GM18907 (cell line): ENCODE results near the gene NT5M.
"Not testable (repeated sequence)": the region's sequence is repeated elsewhere in the genome, so short reads cannot be mapped to it uniquely, and the experiment has no call there.

Experiments
- ATAC-seq: cut with Tn5 transposase; IDR thresholded peaks from one replicate; pipeline ENCODE4 v1.9.1; 2021; ENCODE audit warnings: mild to moderate bottlenecking, moderate library complexity; ENCODE audit not compliant: unreplicated experiment

Gene NT5M

DNA sequence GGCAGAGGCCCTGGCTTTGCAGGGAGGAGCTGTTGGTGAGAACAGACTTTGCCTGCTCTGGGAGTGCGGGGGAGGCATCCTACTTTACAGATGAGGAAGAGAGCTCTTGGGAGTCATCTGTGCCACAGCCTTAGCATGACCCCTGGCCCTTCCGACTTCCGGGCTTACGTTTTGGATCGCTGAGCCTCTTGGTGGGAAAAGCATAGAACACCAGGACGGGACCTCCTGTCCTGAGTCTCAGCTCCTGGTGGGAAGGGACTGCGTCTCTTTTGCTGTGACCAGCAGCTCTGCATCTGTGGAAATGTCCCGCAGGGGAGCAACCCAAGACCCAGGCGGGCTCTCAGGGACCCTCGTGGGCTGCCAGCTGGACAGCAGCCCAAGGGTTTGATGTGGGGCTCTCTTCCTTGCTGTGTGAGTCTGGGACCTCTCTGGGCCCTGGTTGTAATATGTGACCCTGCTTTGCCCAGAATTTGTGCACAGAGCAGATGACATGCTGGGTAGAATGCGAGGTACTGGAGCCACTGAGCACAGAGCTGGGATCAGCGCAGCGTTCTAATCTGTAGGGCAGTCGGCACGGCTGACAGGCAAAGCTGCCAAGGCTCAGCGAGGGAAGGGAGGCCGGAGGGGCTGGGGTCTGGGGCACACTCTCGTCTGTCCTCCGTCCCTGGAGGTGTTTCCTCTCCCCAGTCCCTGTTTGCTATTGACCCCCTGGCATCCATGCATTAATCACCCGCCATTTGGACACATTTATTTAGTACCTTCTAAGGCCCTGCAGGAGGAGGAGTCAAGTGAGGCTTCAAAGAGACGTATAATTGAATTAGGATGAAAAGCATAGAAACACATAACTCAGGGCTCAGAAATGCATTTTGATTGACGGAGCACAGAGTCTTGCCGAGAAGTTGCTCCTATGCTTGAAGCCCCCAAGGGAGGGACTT lies 64.0 kb downstream of the NT5M start:
- no peak for ATAC-seq

DNA sequence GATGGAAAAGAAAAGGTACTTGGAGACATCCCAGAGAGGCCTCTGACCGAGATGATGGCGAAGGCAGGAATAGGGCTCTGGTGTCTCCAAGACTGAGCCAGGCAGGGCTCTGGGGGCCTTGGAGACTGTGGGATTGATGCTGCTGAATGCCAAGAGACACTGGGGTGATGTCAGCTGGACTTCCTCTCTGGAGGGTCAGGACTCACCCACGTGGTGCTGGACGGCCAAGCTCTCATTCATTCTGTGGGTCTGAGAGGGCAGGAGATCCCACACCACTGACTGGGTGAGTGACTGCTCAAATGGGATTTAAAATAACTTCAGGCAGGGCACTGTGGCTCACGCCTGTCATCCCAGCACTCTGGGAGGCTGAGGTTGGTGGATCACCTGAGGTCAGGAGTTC lies 64.8 kb downstream of the NT5M start:
- no peak for ATAC-seq

DNA sequence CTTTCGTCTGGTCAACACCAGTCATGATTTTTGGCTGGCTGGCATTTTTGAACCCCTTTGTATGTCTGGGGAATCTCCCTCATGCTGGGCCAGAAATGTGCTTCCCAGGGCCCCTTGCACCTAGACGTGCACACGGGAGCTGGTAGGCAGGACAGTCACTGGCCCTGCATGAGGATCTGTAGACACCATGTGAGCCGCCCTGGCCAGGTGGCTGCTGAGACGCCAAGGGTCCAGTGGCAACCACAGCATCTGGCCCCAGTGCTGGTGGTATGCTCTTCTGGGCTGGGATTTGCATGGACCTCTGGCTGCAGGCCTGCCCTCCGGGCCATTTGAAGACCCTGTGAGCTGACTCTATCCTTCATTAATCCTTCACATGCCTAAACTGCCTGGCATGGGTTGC lies 67.5 kb downstream of the NT5M start:
- ATAC-seq = no peak

DNA sequence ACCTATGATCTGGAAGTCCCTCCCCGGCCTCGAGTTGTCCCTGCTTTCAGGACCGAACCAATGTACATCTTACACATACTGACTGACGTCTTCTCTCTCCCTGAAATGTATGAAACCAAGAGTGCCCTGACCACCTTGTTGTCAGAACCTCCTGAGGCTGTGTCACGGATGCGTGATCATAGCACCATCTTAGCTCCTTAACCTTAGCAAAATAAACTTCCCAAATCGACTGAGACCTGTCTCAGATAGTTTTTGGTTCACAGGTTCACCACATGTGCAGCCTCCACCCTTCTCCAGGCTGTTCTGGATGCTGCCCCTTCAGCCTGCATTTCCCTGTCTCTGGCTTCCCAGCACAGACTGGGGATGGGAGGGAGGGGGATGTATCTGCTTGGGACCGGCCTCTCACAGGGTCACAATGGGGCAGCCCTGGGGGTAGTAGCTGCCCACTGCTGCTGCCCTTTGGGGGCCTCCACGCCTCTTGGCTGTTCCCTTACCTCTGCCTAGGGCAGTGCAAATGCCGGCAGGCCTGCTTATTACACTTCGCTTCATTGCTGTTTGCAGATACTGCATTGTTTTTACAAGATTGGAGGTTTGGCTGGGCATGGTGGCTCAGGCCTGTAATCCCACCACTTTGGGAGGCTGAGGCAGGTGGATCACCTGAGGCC lies 69.8 kb downstream of the NT5M start:
- ATAC-seq = no peak

DNA sequence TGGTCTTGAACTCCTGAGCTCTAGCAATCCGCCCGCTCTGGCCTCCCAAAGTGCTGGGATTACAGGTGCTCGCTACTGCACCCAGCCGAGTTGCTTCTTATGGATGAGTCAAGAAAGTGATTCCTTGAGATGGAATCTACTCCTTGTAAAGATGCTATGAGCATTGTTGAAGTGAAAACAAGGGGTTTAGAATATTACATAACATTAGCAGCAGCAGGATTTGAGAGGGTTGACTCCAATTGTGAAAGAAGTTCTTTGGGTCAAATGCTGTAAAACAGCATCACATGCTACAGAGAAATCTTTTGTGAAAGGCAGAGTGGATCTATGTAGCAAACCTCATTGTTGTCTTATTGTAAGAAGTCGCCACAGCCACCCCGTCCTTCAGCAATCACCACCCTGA lies 72.7 kb downstream of the NT5M start:
- no peak for ATAC-seq

DNA sequence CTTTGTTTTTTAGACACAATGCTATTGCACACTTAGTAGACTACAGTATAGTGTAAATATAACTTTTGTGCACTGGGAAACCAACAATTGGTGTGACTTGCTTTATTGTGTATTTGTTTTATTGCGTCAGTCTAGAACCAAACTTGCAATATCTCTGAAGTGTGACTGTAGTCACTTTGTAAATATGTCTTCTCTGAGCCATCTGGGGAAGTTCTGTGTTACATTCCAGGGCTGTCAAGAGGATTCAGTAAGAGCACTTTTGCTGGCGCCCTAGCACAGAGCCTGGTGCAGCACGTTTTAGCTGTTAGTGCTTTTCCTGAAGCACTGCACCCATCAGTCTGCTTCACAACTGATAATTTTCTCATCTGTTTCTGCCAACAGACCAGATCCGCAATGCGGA lies 73.2 kb downstream of the NT5M start:
- ATAC-seq = no peak

DNA sequence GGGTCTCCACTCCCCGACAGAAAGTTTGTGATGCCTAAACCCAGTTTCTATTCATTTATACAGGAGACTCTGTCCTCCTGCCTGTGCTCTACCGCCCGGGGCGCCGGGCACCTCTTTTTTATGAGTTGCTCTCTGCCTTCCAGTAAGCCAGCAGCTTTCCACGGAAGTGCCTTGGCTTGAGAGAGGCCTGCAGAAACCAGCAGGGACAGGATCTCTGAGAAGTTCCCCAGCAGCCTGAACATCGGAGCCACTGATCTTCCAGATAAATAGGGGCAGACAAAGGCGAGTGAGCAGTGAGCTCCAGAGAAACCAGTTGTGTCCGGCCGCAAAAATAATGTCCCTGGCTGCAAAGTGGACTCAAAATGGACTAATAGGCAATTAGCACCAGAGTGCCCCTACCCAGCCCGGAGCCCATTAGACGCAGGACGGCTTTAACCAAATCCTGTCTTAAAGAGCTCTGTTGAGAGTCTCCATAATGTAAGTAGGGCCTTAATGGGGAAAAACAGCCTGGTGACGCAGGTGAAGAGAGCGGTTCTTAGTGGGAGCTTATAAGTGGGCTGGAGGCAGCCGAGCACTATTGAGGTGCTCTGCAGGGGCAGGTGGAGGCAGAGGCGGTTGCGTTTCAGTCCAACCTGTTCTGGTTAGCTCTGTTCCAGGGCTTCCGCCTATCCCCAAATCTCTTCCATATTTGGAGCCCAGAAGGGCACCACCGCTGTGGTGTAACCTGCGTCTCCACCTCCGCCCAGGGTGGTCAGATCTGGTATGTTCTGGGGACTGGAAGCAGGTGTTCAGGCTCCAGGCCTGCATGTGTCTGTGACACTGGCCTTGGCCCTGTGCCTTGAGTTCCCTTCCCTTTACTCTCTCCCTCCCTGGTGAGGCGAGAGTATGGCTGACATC lies 74.1 kb downstream of the NT5M start:
- no peak for ATAC-seq

DNA sequence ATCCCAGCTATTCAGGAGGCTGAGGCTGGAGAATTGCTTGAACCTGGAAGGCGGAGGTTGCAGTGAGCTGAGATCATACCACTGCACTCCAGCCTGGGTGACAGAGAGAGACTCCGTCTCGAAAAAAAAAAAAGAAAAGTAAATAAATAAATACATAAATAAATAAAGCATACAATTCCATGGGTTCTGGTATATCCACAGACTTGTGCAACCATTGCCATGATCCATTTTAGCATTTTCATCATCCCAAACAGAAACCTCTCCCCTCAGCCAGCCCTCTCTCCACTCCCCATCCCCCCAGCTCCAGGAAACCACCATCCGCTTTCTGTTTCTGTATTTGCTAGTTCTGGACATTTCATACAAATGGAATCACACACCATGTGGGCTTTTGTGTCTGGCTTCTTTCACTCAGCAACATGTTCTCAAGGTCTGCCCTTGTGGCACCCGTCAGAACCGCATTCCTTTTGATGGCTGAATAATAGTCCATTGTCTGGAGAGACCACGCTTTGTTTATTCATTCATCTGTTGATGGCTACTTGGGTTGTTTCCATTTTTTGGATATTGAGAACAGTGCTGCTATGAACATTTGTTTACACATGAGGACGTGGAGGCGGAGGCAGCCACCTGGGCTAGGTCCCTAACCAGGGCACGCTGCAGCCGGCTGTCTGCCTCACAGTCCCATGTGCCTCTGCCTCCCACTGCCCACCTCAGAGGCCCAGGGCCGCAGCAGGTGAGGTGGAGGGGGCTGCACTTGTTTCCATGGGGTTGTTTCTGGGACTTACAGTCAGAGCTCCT lies 76.2 kb downstream of the NT5M start:
- no peak for ATAC-seq

DNA sequence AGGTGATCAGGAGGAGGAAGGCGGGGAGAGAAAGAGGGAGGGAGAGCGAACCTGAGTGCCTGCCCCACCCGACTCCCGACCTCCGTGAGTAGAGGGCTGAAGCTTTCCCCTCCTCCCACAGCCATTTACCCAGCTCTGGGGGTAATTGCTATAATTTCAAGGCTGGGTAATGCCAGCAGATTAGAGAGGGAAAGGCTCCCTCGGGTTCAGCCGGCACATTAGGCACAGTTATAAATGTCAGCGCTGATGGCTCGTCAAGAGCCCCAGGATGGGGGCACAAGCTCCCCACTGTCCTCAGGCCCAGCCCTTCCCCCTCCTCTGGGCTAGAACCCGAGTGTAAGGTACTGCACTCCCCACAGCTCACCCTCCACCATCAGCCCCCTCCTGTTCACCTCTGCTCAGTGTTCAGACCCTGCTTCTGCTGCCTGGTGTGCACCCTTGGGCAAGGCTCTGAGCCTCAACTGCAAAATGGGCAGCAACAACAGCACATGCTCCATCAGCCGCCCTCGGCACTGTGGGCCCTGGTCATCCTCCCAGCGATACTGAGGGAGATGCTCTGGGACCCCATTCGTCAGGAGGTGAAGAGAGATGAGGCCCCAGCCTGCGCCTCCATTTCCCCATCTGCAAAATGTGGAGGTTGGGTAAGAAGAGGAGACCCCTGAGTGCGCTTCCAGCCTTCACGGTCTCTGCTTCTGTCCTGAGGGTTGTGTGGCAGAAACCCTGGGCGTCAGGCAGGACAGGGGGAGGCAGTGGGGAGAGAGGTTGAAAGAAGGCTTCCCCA lies 77.2 kb downstream of the NT5M start:
- no peak for ATAC-seq

DNA sequence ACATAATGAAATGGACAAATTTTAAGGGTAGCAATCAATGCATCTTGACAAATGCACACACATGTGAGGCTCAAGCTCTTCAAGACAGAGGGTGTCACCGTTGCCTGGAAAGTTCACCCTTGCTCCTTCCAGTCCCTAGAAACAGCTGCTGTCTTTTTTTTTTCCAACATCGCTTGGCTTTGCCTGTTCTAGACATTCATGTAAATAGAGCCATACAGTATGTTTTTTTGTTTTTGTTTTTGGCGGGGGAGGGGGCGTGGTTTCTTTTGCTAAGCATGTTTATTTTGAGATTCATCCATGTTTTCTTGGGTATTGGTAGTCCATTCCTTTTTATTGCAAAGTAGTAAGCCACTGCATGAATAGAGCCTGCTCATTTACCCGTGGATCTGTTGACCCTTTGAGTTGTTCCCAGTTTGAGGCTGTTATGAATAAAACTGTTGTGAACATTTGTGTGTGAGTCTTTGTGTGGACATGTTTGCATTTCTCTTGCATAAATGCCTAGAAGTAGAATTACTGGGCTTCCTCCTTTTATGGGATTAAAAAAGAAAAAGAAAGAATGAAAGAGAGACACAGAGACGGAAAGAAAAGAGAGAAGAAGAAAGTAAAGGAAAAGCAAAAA lies 78.4 kb downstream of the NT5M start:
- no peak for ATAC-seq

DNA sequence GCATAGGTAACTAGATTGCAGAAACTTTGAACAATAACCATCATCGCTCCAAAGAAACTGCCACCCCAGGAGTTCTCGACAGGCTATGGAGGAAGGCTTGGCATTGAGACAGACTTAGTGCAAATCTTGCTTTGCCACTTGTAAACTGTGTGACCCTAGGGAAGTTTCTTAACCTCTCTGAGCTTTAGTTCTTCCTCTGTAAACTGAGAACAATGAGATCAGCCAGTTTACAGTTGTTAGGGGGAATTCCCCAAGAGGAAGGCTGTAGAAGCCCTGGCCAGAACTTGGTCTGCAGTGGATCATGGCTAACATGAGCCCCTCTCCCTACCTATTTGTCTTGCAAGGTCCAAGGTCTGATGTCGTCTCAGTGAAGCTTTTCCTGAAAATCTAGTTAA lies 78.9 kb downstream of the NT5M start:
- no peak for ATAC-seq

DNA sequence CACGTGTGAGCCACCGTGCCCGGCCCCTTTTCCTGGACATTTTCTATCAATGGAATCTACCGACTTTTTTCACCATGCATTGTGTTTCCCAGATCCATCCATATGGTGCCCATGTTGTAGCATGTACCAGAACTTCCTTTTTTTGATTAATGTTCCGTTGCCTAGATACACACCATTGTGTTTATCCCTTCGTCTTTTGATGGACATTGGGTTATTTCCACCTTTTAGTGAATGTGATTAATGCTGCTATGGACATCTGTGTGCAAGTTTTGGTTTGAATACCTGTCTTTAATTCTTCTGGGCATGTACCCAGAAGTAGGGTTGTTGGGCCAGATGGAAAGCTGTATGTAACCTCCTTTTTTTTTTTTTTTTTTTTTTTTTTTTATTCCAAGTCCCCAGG lies 79.8 kb downstream of the NT5M start:
- ATAC-seq = no peak

DNA sequence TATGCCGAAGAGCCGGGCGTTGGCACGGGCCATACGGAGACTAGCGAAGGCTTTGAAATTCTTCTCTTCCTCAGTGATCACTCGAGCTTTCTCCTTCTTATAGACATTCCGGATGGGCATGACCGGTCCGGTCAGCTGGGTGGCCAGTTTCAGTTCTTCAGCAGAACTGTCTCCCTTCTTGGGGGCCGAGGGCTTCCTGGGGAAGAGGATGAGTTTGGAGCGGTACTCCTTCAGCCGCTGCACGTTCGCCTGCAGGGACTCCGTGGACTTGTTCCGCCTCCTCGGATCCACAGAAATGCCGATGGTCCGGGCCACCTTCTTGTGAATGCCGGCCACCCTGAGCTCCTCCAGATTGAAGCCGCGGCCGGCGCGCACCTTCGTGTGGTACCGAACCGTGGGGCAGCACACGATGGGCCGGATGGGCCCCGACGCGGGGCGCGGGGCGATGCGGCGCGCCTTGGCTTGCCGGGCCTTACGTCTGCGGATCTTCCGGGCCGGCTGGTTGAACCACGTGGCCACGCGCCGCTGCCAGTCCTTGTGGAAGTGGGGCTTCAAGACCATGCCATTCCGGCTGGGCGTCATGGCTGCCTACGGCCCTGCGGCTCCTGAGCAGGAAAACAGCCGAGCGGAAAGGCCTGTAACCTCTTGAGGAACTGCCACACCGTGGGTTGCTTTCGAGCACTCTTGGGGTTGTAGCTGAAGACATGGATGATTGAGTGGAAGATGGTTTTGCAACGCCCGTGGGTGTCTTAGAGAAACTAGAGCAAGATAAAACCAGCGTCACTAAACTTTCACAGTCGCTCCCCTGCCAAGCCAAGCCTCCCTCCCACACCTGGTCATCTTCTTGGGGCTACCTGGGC lies 80.5 kb downstream of the NT5M start:
- ATAC-seq = not testable (repeated sequence)

DNA sequence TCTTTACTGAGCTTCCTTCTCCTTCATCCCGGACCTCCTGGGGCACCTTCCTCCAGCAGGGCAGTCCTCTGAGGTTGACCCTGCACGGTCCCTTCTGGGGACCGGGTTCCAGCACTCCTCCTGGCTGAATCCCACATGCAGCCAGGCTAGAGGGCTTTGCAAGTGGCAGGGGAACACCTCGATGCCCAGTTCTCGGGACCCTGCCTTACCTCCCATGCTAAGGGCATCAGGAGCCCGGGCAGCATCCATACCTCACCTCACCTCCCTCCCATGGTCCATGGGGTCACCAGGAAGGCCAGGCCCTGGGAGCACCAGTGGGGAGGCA lies 81.1 kb downstream of the NT5M start:
- no peak for ATAC-seq

DNA sequence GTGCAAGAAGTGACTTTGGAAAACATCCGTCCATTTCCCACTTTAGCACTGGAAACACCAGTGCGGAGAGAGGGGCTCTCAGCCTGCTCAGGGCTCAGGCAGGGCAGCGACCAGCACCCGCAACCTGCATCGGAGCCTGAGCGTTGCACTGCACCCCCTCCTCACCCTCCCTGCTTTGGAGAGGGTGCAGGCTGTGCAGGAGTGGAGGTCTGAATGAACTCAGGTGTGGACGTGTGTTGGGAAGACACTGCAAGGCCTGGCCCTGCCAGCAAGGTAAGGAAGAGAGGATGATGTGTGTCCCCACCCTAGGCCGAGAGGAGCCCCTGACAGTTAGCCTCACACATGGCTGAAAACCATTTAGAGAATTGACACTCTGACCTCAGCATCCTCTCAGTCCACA lies 81.8 kb downstream of the NT5M start:
- no peak for ATAC-seq

DNA sequence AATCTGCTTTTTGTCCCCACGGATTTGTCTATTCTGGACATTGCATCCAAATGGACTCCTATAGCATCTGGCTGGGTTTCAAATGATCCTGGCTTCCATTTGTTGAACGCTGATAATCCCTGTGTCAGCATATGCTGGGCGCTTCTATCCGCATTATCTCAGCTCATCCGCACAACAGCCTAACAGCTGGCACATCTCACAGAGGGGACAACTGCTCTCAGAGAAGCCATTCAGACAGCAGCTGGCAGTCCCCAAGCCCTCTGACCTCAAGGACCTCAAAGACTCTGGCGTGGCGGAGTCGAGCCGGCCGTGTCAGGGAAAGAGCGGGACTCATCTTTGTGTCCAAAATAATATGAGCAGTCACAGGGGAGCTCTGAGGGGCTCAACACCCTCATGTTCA lies 82.3 kb downstream of the NT5M start:
- no peak for ATAC-seq

DNA sequence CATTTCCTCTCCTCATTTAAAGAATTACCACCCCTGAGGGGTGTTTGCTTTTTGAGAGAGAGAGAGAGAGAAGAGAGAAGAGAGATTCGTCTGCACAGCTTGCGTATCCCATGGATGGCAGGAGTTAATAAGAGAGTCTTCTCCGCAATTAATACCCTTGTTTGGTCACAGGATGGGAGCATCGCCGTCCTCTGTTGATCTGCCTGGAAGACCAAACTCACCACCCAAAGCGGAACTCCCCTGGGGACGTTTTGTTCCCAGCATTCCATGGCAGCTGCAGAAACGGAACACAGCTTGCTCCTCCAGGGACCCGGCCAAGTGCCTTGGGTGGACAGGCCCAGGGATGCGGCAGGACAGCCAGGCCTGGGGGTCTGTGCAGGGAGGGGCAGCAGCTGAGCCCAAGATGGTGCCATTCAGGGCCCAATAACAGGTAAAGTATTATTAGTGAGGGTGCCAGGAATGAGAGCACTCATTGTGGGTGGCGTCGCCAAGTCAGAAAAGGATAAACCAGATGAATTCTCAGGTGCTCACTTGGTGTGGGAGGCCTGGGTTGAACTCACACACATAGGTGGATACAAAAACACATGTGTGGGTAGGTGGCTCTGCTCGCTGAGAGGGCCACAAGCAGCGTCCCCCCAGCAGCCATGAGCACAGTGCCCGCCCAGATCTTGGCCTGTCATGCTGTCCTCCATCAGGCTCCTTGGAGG lies 83.1 kb downstream of the NT5M start:
- ATAC-seq = no peak

DNA sequence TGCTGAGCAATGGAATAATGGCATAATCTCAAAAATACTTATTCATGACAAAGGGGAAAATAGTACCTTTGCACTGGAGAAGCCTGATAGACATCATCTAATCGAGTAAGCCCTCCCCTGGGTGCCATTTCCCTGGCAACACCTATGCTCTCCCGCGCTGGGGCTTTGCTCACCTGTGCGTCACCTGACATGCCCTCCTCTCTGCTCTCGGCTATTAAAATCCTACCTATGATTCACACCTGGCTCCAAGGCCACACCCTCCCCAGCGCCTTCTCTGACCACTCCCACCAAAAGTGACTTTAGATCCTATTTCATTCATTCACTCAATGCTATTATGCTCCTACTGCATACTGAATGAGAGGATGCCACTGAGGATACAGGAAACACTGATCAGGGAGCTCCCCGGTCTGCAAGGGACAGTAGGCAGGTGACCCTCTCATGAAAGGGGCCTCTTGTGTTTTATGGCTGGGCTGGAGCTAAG lies 83.9 kb downstream of the NT5M start:
- no peak for ATAC-seq
